Natural killer cell (primary cell): ENCODE measurements around the gene MTIF3. TPM values are rescaled to one million over a fixed set of nuclear protein-coding genes. Genes with fewer than 3 reads are reported as not detected.

ENCODE experiments used
- ATAC-seq, 3 donors: fragments of 150-1000 bp in 2 of 3; fragments of 200-7000 bp in 1 of 3; cut with Tn5 transposase; 1 replicate in 1 of 3; 2 replicates in 2 of 3; pipeline ENCODE4 v1.10.0; 2021; ENCODE audit warnings: mild to moderate bottlenecking in 2 of 3, moderate library complexity in 2 of 3
- DNase-seq, 2 donors: peaks; one replicate each; pipeline versions ENCODE4 v3.0.0 to v3.0.0-alpha.2; 2013 to 2021; ENCODE audit warnings: mixed read lengths in 1 of 2
- H3K27ac ChIP-seq: one replicate; pipeline ENCODE4 v1.5.1; 2013; ENCODE audit warnings: mild to moderate bottlenecking, low read length
- H3K27me3 ChIP-seq: one replicate; pipeline ENCODE4 v1.6.1; 2013; ENCODE audit warnings: low read length; ENCODE audit not compliant: control insufficient read depth, insufficient read depth
- H3K36me3 ChIP-seq: one replicate; pipeline ENCODE4 v1.6.1; 2013; ENCODE audit warnings: low read length; ENCODE audit not compliant: control insufficient read depth, insufficient read depth
- H3K4me1 ChIP-seq: one replicate; pipeline ENCODE4 v1.6.1; 2013; ENCODE audit warnings: low read length; ENCODE audit not compliant: control insufficient read depth, insufficient read depth
- H3K4me3 ChIP-seq: one replicate; pipeline ENCODE4 v1.5.1; 2013; ENCODE audit warnings: low read length
- H3K9me3 ChIP-seq: one replicate; pipeline ENCODE4 v1.6.1; 2013; ENCODE audit warnings: low read length; ENCODE audit not compliant: control insufficient read depth, insufficient read depth
- H3K27ac Mint-ChIP-seq, 2 donors: one replicate each; pipeline ENCODE4 v1.8.0; 2022; ENCODE audit warnings: mild to moderate bottlenecking in 2 of 2, mixed read lengths in 2 of 2, moderate library complexity in 1 of 2
- H3K27me3 Mint-ChIP-seq, 2 donors: one replicate each; pipeline ENCODE4 v1.8.0; 2022; ENCODE audit warnings: low read depth in 2 of 2, mixed read lengths in 2 of 2
- H3K36me3 Mint-ChIP-seq: one replicate; pipeline ENCODE4 v1.8.0; 2022; ENCODE audit warnings: mixed read lengths
- H3K4me1 Mint-ChIP-seq, 2 donors: one replicate each; pipeline ENCODE4 v1.8.0; 2022; ENCODE audit warnings: mixed read lengths in 2 of 2
- H3K4me3 Mint-ChIP-seq: one replicate; pipeline ENCODE4 v1.8.0; 2022; ENCODE audit warnings: mild to moderate bottlenecking, moderate library complexity, mixed read lengths
- H3K9me3 Mint-ChIP-seq, 2 donors: one replicate each; pipeline ENCODE4 v1.8.0; 2022; ENCODE audit warnings: mixed read lengths in 2 of 2
- CTCF ChIP-seq: fragments of 200-600 bp; IDR thresholded peaks from one replicate; pipeline ENCODE4 v1.8.0; 2022; ENCODE audit warnings: antibody characterized with exemption
- WGBS: methylation state at CpG from one replicate; pipeline ENCODE4 v1.1.7; 2013; ENCODE audit warnings: missing lambda C conversion rate; ENCODE audit not compliant: insufficient coverage; 5-methylcytosine and 5-hydroxymethylcytosine counted together
- intact Hi-C: fragments of 100-400 bp; cut with micrococcal nuclease; formaldehyde crosslinking; loops from one replicate; pipeline ENCODE4 v1.14.2; 2022
- total RNA-seq, 4 donors: library from RNA; stranded (reverse); fragments of 120-200 nt in 1 of 4; gene quantifications; one replicate each; pipeline versions ENCODE4 v1.2.3 to v1.2.4, GENCODE V29; 2013 to 2022

MTIF3 gene
- total RNA-seq, 3 donors from 2014 or later (not counting 1 experiment from before 2014, with no cell fraction given): 30.2 to 56.6 (median 36.8) TPM

- Histone ChIP-seq H3K36me3 (no peaks in the 10 kb centered on the region), H3K9me3 (no peaks in the 10 kb centered on the region), H3K4me1 (no peaks in the 10 kb centered on the region), H3K27ac (no peak overlapping the region), H3K4me3 (no peak overlapping the region), H3K27me3 (no peaks in the 10 kb centered on the region)
- no peaks in the 10 kb centered on the region for H3K36me3 Mint-ChIP-seq
- TF ChIP-seq CTCF: no peak
- H3K27me3 Mint-ChIP-seq: peaks cover 0 to 3% of the 10 kb centered on the region in 2 donors
- no peak overlapping the region for H3K4me3 Mint-ChIP-seq
- no peak overlapping the region for H3K27ac Mint-ChIP-seq
- intact Hi-C loops: no loop called here
- DNase-seq (no peak), ATAC-seq (no peak)
- no peaks in the 10 kb centered on the region for H3K9me3 Mint-ChIP-seq
- no peaks in the 10 kb centered on the region for H3K4me1 Mint-ChIP-seq
- WGBS: 86% methylated on average over 3 of the region's 4 CpGs
Observed at GRCh38 chr13:27496006-27496405, 45.6 kb upstream of the MTIF3 start.

GRCh38 chr13:27495551-27495950 lies 45.2 kb upstream of the MTIF3 start:
- WGBS: 92% methylated on average over 3 of the region's 3 CpGs
- no peak overlapping the region for H3K4me3 ChIP-seq
- no peaks in the 10 kb centered on the region for H3K9me3 Mint-ChIP-seq
- DNase-seq (no peak), ATAC-seq (no peak)
- intact Hi-C loops: no loop called here
- H3K27me3 ChIP-seq: no peaks in the 10 kb centered on the region
- no peak overlapping the region for H3K27ac Mint-ChIP-seq
- no peaks in the 10 kb centered on the region for H3K9me3 ChIP-seq
- no peak overlapping the region for H3K4me3 Mint-ChIP-seq
- no peak overlapping the region for H3K27ac ChIP-seq
- no peaks in the 10 kb centered on the region for H3K4me1 Mint-ChIP-seq
- H3K36me3 ChIP-seq: no peaks in the 10 kb centered on the region
- no peaks in the 10 kb centered on the region for H3K36me3 Mint-ChIP-seq
- no peak for TF ChIP-seq CTCF
- no peaks in the 10 kb centered on the region for H3K4me1 ChIP-seq
- peaks cover 0 to 3% of the 10 kb centered on the region in 2 donors for H3K27me3 Mint-ChIP-seq

- H3K4me3 Mint-ChIP-seq: no peak overlapping the region
- Histone ChIP-seq H3K27ac (no peak overlapping the region), H3K9me3 (no peaks in the 10 kb centered on the region), H3K36me3 (no peaks in the 10 kb centered on the region), H3K4me3 (no peak overlapping the region), H3K4me1 (no peaks in the 10 kb centered on the region), H3K27me3 (no peaks in the 10 kb centered on the region)
- ATAC-seq (no peak), DNase-seq (no peak)
- 100% methylated on average over 1 of the region's 2 CpGs for WGBS
- no peaks in the 10 kb centered on the region for H3K36me3 Mint-ChIP-seq
- no peaks in the 10 kb centered on the region for H3K9me3 Mint-ChIP-seq
- no peak for TF ChIP-seq CTCF
- no peaks in the 10 kb centered on the region for H3K4me1 Mint-ChIP-seq
- intact Hi-C loops: no loop called here
- H3K27me3 Mint-ChIP-seq: peaks cover 0 to 3% of the 10 kb centered on the region in 2 donors
- H3K27ac Mint-ChIP-seq: no peak overlapping the region
Observed at GRCh38 chr13:27493981-27494380, 43.6 kb upstream of the MTIF3 start.

GRCh38 chr13:27489456-27489855 lies 39.1 kb upstream of the MTIF3 start:
- Mint-ChIP-seq H3K27ac (no peak overlapping the region), H3K4me3 (no peak overlapping the region), H3K27me3 (peaks cover 0 to 4% of the 10 kb centered on the region in 2 donors), H3K4me1 (no peaks in the 10 kb centered on the region), H3K9me3 (no peaks in the 10 kb centered on the region), H3K36me3 (no peaks in the 10 kb centered on the region)
- no peak for ATAC-seq
- Histone ChIP-seq H3K9me3 (no peaks in the 10 kb centered on the region), H3K27me3 (no peaks in the 10 kb centered on the region), H3K4me3 (no peak overlapping the region), H3K27ac (no peak overlapping the region), H3K4me1 (no peaks in the 10 kb centered on the region), H3K36me3 (no peaks in the 10 kb centered on the region)
- no peak for TF ChIP-seq CTCF
- 88% methylated on average over 1 of the region's 1 CpG for WGBS
- intact Hi-C loops: no loop called here
- DNase-seq: no peak
